ENCODE results near the gene SELPLG.
A peak's percentile ranks its signal among the peaks of the same experiment; 100 is the strongest.
"Not testable (repeated sequence)": the region's sequence is repeated elsewhere in the genome, so short reads cannot be mapped to it uniquely, and the experiment has no call there.

SELPLG gene

GRCh38 chr12:108594323-108594903 lies 39.3 kb downstream of the SELPLG start:
- FAIRE-seq (no peak), DNase-seq (ENCODE audit: insufficient read length, low spot score) (no peak)

DNA sequence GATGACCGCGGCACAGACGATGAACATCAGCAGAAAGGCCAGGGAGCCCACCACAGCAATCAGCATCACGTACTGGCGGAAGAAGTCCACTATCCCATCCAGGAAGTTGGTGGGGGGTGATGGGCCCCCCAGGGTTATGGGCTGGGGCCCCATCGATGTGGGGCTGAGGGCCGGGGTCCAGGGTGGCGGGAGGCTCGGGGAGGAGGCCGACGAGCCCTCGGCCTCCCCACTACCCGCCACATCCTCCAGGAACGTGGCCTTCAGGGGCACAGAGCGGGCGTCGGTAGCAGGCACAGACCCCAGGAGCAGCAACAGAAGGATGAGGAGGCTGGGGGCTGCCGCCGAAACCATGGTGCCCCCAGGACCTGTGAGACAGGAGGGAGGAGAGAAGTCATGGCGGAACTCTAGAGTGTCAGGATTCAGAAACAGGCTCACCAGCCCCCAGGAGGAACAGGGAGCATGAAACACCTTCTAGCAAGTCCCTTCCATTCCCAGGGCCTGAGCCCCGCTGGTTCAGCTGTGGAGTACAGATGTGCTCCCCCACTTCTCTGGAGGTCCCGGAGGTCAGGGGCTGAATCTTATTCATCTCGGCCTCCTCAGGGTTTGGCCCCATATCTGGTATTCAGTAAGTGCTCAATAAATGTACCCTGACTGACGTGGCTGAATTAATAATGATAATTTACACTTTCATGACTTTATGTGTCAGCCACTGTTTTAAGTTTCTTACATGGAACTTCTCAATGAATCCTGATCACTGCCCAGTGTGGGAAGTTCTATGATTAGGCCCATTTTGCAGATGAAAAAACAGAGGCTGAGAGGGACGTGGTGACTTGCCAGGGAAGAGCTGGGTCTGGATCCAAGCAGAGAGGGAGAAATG lies 41.4 kb downstream of the SELPLG start:
- no peak for FAIRE-seq
- DNase-seq (ENCODE audit: insufficient read length, low spot score) = no peak

DNA sequence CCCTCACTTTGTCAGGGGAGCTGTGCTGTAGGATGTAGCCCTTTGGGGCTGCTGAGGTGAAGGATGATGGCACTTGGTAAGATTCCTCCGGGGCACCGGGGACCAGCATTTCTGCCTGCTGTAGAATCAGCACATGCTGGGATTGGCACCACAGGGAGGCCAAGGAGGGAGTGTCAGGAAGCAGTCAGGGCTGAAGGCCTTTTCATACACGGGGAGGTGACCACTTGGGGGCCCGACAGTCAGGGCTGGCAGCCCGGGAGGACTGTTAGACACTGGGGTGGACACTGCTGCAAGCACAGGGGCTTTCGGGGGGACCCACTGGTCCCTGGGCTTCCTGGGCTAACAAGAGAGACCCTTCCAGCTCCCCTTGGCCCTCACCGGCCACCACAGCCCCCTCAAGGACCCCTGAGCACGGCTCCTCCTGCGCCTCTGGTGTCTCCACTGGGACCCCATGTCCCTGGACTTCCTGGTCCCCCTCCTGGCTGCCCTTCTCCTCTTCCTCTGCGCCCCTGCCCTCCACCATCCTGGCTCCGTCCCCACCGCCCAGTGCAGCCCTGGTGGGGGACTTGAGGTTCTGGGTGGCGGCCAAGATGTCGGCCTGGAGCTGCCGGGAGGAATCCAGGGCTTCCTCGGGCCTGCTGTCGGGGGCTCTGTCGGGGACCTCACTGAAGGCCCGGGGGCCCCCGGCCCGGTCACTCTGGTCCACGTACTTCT lies 42.3 kb downstream of the SELPLG start:
- FAIRE-seq (no peak), DNase-seq (ENCODE audit: insufficient read length, low spot score) (no peak)

- not testable (repeated sequence) for DNase-seq (ENCODE audit: insufficient read length, low spot score); FAIRE-seq
Measured at GRCh38 chr12:108590463-108590862, 43.2 kb downstream of the SELPLG start.

DNA sequence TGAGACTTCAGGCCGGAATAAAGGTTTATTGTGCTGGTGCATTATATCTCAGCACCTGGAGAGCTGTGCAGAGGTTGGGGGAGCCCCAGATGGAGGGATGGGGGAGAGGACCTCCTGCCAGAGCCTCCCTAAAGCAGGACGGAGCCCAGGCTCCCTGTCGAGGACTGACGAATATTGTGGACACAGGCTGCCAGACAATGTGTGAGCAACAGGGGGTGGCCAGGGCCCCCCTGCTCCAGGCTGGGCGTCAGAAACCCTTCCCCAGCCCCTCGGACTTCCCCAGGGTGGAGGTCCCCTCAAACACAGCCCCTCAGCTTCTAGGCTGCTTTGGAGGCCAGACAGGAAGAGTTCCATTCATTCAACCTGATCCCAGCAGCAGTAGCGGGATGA lies 43.9 kb downstream of the SELPLG start:
- DNase-seq (ENCODE audit: insufficient read length, low spot score) = no peak
- no peak for FAIRE-seq

- FAIRE-seq (no peak), DNase-seq (ENCODE audit: insufficient read length, low spot score) (no peak)
Measured at GRCh38 chr12:108589028-108589839, 44.5 kb downstream of the SELPLG start.

DNA sequence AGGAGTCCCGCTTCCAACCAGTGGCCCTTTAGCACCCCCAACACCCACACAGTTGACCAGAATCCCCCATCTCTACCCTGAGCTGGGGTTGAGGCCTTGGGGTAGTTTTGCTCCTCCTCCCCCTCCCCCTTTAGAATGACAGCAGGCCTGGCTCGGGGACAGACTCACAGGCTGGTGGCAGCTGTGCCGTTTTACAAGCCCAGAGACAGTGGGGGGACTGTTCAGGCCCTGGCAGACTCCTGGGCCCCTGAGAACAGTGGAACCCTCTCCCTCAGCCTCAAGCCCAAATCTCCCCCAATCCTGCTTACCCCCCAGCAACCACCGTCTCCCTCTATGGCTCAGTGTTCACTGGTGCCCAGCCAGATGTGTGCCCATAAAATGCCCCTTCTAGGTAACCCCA lies 45.9 kb downstream of the SELPLG start:
- DNase-seq (ENCODE audit: insufficient read length, low spot score) (no peak), FAIRE-seq (no peak)

DNA sequence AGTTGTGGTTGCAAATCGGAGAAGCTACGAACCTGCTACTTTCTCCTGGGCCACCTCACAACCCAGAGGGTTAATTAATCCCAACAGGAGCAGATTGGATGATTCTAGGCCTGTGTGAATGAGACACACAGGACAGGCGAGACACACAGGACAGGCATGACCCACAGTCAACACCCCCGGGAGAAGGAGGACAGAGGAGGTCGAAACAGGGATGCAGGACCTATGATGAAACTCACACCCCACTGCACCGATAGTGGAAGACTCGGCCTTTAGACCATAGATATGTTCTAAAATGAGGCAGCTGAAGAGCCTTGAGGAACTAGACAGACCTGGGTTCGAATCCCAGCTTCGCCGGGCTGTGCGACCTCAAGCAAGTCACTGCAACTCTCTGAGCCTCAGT lies 47.4 kb downstream of the SELPLG start:
- DNase-seq (ENCODE audit: insufficient read length, low spot score) (no peak), FAIRE-seq (no peak)

- DNase-seq (ENCODE audit: insufficient read length, low spot score) (no peak), FAIRE-seq (no peak)
Measured at GRCh38 chr12:108585864-108586263, 47.8 kb downstream of the SELPLG start.

DNA sequence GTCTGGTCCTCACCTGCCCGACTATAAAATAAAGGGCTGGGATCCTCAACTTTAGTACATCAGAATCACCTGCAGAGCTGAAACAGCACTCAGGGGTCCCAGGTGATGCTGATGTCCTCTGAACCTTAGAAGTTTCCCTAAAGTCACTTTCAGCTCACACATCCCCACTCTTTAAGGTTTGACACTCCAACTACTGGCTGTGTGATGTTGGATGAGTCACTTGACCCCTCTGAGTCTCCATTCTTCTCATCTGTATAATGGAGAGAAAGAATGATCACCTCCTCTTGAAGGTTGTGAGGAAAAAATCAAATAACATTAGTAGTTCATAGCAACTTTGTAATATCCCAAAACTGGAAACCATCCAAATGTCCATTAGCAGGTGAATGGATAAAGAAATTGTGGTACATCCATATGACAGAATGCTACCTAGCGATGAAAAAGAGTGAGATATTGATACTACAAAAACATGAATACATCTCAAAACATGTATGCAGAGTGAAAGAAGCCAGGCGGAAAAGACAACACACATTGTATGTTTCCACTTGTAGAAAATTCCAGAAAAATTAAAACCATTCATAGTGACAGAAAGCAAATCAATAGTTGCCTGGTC lies 49.1 kb downstream of the SELPLG start:
- FAIRE-seq = no peak

DNA sequence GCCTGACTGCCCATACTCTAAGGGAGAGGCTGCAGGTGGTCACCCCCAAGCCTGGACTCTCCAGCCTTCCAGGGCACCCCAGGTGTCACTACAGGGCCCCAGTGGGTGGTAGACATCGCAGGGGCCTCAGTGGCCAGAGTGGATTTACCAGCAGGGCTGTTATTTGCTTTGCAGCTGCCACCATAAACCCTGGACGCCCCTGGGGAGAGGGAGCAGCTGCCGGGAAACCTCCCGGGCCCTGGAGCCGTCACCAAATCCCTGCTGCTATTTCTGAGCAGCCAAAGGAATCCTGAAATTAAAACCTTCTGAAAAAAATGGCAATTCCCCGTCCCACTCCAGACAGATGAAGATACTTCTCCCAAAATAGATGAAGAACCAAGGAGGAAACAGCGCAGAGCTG lies 49.7 kb downstream of the SELPLG start:
- FAIRE-seq (no peak), DNase-seq (ENCODE audit: insufficient read length, low spot score) (no peak)

More for the DNA sequence above, 49.1 kb downstream of the SELPLG start:
- DNase-seq (ENCODE audit: insufficient read length, low spot score) = no peak

DNA sequence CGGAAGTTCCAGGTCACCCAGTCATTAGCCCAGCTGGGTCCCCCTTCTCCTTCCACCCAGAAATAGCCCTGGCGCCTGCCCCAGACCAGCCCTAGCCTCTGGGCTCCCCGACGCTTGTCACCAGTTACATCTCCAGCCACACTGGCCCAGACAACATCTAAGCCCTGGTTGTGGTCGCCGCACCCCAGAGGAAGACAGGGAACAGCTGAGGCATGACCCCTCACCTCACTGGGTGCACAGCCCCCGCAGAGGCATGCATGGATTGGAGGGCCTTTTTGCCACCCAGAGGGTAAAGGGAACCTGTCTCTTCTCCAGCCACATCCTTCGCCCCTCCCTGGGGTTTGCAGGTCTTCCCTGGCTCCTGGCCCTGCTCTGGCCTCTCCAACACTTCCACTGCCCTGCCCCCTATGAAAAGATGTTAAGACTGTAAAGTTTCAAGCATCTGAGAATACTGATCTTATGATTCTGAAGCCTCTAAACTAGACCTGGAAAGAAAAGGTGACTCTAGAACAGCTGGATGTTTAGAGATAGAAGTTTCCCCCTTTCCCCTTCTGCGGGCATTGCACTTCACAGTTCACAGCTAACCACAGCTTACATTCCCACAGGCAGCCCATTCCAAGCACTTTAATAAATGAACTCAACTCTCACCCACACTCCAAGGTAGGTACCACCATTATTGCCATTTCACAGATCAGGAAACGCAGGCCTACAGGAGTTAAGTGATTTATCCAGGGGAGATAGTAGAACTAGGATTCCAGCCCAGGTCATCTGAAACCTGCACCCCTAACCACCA lies 50.5 kb downstream of the SELPLG start:
- FAIRE-seq (no peak), DNase-seq (ENCODE audit: insufficient read length, low spot score) (no peak)

DNA sequence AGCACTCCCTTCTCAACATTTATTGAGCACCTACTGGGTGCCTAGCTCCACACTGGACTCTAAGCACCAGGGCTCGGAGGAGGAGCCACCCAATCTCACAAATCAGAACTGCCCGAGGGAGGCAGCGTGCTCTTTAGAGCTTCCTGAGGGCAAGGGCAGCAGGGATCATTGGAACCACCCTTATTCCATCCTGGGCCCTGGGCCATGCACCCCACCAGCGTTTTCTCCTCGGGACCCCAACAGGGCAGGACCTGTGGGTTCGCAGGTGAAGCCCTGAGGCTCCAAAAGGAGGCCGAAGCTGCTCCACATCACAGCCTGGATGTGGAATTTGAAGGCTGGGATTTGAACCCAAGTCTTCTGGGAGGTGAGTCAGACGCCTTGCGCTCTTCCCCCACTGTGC lies 51.2 kb downstream of the SELPLG start:
- FAIRE-seq (no peak), DNase-seq (ENCODE audit: insufficient read length, low spot score) (no peak)

DNA sequence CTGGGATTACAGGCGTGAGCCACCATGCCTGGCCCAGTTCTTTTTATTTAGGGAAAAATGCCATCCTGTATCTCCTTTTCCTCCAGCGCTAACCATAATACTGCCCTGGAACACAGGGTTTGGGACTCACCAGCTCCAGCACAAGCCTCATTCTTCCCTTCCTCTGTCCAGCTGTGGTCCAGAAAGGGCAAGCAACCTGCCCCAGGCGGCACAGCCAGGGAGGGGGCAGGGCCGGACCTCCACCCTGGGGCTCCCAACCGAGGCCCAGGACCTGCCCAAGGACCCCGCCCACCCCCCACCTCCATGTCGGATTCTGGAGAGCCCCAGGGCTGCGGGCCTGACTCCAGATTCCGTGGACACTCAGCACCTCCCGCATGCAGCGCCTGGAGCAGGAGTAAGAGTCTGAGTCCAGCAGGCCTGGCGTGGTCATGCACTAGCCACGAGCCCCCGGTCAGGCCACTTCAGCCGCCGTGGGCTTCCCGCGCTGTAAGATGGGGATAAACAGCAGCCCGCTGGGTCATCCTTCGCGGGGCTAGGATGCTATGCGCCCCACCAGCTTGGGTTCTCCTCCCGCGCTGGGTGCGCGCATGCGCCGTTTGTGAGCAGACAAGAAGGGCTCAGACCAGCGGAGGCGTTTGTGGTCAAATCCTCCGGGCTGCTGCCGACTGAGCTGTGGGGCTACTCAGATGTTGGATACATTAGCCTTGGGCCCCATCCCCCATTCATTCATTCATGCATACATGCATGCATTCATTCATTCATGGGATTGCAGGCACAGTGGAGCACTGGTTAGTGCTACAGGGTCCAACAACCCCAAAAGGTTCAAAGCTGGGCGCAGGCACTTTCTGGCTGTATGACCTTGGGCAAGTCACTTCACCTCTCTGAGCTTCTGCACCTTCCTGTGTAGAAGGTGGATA lies 52.1 kb downstream of the SELPLG start:
- FAIRE-seq (no peak), DNase-seq (ENCODE audit: insufficient read length, low spot score) (no peak)

- FAIRE-seq = no peak
Measured at GRCh38 chr12:108580531-108580930, 53.2 kb downstream of the SELPLG start.

DNA sequence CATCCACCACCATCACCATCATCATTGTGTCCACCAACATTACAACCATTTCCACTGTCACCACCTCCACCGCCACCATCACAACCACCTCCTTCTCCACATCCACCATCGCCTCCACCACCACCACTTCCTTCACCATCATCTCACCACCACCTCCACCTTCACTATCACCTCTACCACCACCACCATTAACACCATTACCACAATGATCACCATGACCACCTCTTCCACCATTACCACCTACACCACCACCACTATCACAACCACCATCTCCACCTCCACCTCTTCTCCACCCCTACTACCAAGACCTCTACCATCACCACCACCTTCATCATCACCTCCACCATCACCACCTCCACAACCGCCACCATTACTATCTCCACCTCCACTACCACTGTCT lies 54.9 kb downstream of the SELPLG start:
- peak; percentile 16 for FAIRE-seq
- DNase-seq (ENCODE audit: insufficient read length, low spot score) = no peak

More at GRCh38 chr12:108580531-108580930, 53.2 kb downstream of the SELPLG start:
- DNase-seq (ENCODE audit: insufficient read length, low spot score) = no peak

GRCh38 chr12:108578264-108578663 lies 55.4 kb downstream of the SELPLG start:
- FAIRE-seq (peak; percentile 97), DNase-seq (ENCODE audit: insufficient read length, low spot score) (no peak)

DNA sequence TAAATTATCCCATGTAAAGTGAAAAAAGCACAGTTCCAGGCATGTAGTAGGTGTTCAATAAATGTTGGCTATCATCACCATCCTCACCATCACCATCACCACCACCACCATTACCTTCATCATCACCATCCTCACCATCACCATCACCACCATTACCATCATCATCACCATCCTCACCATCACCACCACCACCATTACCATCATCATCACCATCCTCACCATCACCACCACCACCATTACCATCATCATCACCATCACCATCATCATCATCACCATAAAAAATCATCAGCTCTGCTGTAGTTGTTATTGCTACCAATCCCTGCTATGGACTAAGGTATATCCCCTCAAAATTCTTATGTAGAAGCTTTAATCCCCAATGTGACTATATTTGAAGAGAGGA lies 56.2 kb downstream of the SELPLG start:
- DNase-seq (ENCODE audit: insufficient read length, low spot score) (no peak), FAIRE-seq (peak; percentile 98)
